ENCODE results near the gene C1QTNF9B. TPM values are rescaled to one million over a fixed set of nuclear protein-coding genes. Genes with fewer than 3 reads are reported as not detected.

The C1QTNF9B gene
- total RNA-seq, 4 donors from 2014 or later: not detected

GRCh38 chr13:23843436-23843835 lies 53.9 kb downstream of the C1QTNF9B start:
- TF ChIP-seq CTCF (IDR thresholded peaks at IDR 0.05; ENCODE audit: low read depth): no peak

GRCh38 chr13:23842406-23842805 lies 54.9 kb downstream of the C1QTNF9B start:
- no peak for TF ChIP-seq CTCF (IDR thresholded peaks at IDR 0.05; ENCODE audit: low read depth)

Other genes with a start within 250 kb of the C1QTNF9B start
- 10 to 100 TPM in 3 of 4 donors, 1 to 10 TPM in 1; 9.2 to 21.4 (median 18.3) TPM for gene MIPEP, start 8.1 kb downstream of the C1QTNF9B start, total RNA-seq

Measured in subcutaneous adipose tissue (tissue), 4 donors.